Measurements from ENCODE around the gene RPS15.

Gene RPS15

DNA sequence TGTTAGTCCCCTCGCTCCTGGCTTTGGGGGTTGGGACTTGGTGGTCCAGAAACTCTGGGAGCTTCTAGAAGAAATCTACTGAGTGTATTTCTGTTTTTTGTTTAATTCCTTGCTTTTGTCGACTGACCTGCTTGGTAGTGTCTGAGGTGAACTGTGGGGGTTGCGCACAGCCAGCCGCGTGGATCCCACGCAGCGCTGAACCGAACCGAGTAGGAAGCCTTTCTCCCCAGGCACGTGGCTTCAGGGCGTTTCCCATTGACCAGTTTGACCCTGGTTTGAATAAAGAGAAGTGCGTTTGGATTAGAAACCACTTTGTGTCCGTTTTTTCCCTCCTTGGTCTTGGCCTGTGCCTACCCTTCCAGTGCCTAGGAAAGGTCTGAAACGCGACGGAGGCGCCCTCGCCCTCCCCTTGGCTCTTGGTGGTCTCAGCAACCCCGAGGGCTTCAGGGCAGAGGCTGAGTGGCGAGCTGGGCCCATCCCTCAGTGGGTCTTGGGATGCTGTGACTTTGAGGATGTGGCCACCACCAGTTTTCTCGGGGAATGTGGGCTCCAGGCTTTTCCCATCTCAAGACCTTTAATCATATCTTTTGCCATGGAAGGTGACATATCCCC, 2.7 kb upstream of the RPS15 start:
- no peak for DNase-seq (ENCODE audit: low spot score)

DNA sequence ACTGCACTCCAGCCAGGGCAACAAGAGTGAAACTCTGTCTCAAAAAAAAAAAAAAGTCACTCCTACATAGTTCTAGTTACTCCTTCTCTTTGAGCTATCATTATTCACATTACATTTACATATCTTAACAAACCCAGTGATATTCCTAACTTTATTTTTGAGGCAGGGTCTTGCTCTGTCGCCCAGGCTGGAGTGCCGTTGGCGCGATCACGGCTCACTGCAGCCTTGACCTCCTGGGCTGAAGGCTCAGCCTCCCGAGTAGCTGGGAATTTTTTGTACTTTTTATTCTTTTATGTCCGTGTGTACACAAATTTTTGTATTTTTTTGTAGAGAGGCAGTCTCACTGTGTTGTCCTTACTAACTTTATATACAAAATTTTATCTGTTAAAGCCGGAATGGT, 587 bp upstream of the RPS15 start:
- no peak for DNase-seq (ENCODE audit: low spot score)

DNA sequence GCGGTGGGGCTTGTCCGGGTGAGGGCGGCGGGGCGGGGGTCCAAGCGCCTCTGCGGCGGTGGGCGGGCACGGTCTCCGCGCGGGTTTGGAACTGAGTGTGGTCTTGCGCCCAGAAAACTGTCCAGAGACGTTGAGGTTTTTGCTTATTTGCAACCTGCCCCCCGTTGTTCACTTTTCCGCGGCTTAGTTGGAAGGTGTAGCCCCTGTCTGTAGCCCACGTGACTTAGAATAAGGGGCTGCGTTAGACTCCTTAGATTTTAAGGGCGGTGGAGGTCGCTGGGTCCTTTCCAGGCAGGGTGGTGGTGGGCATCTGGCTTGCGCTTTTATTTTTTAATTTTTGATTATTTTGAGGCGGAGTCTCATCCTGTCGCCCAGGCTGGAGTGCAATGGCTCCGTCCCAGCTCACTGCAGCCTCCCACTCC, 748 bp downstream of the RPS15 start:
- no peak for DNase-seq (ENCODE audit: low spot score)

DNA sequence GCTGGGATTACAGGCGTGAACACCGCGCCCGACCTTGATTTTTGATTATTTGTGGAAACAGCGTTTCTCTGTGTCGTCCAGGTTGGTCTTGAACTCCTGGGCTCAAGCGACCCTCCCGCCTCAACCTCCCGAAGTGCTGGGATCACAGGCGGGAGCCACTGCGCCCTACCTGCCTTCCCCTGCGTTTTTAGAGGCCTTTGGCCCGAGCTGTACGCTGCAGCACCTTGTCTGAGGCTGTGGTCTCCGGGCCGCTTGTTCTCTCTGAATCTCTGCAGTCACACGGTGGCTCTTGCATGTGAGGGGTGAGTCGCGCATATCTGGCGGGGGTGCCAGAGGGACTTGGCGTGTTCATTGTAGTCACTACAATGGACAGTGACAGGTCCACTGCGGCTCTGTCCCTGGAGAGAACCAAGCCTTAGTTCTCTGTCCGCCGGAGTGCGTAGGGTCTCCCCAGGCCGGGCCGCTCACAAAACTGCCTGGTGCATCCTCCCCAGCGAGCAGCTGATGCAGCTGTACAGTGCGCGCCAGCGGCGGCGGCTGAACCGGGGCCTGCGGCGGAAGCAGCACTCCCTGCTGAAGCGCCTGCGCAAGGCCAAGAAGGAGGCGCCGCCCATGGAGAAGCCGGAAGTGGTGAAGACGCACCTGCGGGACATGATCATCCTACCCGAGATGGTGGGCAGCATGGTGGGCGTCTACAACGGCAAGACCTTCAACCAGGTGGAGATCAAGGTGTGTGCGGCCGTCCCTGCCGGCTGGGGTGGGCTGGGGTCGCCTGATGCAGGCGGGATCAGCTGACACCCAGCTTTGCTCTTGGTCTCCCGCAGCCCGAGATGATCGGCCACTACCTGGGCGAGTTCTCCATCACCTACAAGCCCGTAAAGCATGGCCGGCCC, 1.6 kb downstream of the RPS15 start:
- DNase-seq (ENCODE audit: low spot score) = peak; percentile 32

DNA sequence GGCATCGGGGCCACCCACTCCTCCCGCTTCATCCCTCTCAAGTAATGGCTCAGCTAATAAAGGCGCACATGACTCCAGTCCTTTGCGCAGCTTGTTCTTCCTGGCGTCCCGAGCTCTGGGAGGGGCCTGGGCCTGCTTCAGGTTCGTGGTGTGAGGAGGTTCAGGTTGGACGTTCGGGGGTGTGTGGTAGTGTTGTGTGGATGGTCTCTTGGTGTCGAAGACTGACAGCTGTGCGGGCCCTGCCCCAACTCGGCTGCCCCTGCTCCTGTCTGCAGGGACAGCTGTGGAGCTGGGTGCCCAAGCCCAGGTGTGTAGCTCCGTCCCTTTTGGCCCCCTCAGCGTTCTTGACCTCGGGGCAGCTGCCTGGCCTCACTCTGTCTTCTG, 2.2 kb downstream of the RPS15 start:
- no peak for DNase-seq (ENCODE audit: low spot score)

DNA sequence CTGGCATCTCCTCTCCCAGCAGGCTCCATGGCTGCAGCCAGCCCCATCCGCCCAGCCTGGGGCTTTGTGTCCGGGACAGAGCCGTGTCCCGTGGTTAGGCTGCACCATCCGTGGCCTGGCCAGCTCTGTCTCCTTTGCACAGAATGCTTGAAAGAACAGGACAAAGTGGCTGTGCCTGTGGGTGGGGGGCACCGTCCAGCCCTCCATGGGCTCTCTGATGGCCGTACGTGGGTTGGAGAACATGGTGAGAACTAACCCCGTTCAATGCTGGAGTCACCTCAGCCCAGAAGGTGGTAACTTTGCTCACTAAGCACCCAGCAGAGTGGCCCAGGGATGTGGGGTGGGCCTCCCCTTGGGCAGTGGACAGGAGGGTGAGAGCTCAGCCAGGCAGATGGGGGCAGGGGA, 2.8 kb downstream of the RPS15 start:
- no peak for DNase-seq (ENCODE audit: low spot score)

DNA sequence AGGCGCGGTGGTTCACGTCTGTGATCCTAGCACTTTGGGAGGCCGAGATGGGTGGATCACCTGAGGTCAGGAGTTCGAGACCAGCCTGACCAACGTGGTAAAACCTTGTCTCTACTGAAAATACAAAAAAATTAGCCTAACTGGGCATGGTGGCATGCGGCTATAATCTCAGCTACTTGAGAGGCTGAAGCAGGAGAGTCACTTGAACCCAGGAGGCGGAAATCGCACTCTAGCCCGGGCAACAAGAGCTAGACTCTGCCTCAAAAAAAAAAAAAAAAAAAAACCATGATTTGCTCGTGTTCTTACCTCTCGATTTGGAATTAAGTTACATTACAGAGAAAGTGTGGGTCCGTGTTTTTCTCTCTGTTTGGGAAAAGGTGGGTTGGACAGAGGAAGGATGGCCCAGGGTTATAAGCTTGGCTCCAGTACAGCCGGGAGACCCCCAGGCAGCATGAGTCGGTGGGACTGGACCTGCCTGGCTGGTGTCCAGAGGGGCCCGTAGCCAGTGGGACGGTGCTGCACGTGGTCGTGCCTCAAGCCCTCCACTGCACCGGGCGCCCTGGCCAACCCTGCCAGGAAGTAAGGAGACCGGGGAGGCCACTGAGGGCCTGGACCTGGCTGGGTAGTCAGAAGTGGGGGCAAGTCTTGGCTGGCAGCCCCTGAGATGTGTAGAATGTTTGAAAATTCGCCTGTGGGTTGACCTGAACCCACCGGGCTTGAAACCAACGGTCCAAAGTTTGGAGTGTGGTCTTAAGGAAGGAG, 3.7 kb downstream of the RPS15 start:
- DNase-seq (ENCODE audit: low spot score) = no peak

DNA sequence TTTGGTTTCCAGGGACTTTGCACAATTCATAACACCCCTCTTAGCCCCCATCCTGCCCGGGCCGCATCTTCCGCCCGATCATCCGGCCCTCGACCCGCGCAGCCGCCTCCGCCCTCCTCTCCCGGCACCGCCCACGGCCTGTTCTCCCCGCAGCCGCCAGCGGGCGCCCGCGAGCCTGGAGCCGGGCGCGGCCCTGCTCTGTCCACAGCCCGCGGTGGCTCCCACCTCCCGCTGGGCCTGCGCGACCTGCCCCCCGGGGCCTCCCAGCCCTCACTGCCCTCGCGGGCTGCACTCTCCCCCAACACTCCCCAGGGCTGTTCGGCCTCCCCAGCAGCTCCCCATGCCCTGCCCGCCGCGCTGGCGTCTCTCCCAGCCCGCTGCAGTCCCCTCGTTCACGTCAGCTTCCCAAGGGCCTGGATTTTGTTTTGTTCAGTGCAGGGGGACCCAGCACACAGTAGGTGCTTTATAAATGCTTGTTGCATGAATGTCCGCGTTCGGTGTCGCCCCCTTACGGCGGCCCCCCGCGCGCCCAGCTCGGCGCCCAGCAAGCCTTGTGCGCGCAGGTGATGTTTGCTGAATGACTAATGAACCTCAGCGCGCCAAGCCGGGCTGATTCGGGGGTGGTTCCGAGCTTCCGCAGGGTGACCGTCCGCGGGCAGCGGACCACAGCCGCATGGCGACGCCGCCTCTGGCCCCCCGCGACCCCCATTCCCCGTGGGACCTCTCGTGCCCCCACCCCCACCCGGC, 7.2 kb downstream of the RPS15 start:
- DNase-seq (ENCODE audit: low spot score) = peak; percentile 57

DNA sequence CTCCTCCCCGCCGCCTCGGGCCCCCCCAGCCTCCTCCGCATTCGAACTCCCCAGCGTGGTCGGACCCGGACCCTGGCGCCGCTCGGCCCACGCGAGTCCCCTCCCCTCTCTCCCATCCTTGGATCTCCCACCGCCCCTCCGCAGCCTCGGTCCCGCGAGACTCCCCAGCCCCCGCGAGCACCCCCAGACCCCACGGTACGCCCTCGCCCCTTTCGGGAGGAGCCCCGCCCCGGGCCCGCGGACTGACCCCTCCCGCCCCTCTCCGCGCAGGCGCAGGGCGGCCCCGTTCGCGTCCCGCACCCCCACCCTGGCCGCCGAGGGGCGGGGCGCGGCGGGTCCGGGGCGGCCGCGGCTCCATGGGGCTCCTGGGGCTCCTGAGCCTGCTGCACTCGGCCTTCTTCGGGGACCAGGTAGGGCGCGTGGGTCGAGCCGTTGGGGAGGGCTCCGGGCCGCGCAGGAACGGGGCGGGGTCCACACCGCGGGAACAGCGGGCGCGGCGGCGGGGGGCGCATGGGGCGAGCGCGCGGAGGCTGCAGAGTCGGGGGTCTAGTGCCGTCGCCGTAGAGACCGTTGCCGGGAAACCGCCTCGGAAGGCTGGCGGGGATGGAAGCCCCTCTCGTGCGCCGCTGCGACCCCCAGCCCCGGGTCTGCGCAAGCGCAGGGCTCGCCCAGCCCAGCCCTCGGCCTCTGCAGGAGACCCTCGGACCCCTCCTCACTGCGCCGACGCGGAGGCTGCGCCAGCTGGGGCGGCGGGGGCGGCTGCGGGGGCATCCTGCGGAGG, 7.9 kb downstream of the RPS15 start:
- DNase-seq (ENCODE audit: low spot score) = no peak

DNA sequence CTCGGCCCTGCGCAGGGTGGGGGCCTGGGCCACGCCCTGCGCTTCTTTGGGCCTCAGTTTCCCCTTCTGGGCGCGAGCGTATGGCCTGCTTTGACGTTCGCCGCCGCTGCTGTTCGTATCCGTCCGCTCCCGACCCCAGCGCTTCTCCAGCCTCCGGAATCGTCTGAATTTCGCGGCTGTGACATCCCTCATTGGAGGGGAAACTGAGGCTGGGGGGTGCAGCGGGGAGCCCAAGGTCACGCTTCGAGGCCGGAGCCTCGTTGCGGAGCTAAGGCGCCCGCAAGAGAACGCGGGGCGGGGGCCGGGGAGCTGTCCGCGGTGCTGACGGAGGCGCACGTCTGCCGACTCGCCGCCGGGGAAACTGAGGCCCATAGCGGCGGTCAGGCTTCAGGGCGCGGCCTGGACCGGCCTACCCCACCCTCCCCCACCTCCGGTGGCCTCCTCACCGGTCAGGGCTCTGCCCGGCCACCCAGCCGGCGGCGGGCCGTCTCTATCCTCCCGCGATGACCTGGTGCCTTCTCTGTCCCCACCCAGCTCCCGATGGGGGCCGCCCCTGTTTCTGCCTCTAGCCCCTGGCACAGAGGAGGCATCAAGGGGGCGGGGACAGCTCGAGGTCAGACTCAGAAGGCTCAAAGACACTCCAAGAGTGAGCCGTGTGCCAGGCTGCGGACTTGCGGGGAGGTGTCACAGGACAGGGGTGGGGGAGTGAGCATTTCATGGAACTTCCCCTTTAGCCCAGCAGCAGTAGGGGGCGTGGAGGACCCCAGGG, 8.7 kb downstream of the RPS15 start:
- DNase-seq (ENCODE audit: low spot score) = no peak

DNA sequence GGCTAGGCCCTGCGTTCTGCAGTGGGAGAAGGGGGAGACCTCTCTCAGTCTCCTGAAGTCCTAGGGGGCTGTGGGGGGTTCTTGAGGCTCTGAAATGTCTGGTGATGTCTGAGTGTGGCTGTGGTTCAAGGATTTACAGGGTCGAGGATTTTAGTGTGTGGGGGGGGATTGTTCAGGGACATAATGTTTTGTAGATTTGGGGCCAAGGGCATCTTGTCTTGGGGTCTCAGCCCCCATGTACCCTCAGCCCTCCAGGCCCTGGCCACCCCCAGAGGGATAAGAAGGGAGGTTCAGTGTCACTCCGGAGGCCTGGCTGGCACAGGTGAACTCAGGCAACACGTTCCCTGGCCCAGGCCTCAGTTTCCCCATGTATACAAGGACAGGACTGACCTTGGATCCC, 9.3 kb downstream of the RPS15 start:
- no peak for DNase-seq (ENCODE audit: low spot score)

DNA sequence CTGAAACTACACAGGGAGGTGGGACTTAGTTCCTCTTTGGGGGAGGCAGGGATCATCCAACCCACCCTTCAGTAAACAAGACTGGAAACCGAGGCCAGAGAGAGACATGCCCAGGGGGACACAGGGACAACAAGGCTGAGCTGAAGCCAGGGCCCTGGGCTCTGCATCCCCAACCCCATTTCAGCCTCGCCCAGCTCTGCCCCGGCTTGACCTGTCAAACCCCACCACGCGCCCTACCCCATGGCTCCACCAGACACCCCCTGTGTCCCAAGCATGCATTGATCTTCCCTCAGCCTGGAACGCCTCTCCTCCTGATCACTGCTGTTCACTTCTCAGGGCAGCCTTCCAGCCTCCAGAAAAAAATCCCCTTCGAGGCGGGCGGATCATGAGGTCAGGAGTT, 9.7 kb downstream of the RPS15 start:
- DNase-seq (ENCODE audit: low spot score) = no peak

DNA sequence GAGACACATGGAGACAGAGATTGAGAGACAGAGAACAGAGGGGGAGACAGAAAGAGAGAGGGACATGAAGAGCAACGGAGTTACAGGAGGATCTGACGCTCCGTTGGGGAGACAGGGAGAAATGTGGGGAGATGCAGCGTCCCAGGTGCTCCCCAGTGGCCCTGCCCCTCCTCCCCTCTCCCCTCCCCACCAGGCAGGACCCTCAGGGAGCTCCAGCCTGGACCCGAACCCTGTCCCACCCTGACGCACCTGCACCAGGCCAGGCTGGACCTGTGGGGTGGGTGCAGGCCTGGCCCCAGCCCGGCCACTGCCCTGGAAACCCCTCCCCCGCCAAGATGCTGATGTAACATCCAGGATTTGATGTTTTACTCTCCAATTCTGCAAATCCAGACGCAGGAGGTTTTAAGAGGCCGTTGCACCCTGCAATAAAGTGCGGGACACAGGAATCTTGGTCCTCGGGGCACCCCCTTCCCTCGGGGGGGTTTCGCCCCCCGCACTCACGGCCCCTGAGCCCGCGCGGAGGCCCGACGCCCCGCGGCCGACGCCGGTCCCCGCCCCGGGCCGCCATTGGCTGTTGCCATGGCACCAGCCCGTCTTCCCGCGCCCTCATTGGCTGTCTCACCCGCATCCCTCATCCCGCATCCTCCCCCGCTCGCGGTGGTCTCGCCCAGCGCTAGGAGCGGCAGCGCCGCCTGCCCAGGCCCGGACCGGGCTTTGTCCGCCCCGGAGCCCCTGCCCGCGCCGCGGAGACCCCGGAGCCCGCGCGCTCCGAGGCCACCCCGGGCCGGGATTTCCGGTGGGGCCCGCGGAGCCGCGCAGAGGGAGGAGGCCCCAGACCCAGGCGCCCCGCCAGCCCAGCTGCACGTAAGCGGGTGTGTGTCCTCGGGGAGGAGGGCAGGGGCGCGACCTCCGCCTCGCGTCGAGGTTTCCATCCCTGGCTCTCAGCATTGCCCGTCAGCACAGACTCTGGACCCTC, 11.6 kb downstream of the RPS15 start, which contains the start of gene APC2:
Gene APC2, plus strand, starts transcription at position 655 of the 976 bp plus-strand sequence. CDS start 2,881 bp downstream, outside the sequence.
- no peak for DNase-seq (ENCODE audit: low spot score)

DNA sequence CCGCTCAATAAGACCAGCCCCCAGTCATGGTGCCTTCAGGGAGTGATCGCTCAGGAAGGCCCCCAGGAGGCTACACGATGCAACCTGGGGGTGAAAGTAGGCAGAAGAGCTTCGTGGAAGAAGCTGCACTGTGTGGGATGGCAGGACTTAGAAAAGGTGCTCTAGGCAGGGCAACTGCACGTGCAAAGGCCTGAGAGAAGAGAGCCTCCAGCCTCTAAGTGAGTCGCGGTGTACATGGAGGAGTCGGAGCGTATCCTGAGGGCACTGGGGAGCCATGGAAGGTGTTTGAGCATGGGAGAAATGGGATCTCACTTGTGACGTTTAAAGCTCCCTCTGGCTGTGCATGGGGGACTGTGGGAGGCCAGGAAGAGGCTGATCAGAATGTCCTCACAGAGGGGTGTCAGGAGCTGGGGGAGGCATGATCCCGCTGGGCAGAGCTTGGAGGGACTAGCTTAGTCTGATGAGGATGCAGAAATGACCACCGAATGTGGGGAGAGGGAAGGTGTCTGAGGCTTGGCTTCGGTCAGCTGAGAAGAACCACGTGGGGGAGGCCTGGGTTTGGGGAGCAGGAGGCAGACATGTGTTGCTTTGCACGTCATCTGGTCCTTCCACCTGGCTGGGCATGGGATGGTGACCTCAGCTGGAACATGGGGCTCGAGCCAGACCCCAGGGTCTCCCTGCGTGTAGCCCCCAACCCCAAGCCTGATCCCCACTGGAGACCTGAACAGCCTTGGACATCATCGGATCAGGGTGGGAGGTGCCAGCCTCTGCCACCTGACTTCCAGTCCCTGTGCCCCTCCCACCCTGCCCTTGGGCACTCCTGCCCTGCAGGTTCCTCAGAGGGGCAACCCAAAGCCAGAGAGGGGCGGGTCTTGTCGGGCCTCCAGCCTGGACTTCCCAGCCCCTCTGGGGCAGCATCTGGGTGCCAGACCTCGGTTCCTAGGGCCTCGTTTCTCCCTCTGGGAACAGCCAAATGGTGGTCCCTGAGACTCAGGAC, 12.8 kb downstream of the RPS15 start:
- no peak for DNase-seq (ENCODE audit: low spot score)

DNA sequence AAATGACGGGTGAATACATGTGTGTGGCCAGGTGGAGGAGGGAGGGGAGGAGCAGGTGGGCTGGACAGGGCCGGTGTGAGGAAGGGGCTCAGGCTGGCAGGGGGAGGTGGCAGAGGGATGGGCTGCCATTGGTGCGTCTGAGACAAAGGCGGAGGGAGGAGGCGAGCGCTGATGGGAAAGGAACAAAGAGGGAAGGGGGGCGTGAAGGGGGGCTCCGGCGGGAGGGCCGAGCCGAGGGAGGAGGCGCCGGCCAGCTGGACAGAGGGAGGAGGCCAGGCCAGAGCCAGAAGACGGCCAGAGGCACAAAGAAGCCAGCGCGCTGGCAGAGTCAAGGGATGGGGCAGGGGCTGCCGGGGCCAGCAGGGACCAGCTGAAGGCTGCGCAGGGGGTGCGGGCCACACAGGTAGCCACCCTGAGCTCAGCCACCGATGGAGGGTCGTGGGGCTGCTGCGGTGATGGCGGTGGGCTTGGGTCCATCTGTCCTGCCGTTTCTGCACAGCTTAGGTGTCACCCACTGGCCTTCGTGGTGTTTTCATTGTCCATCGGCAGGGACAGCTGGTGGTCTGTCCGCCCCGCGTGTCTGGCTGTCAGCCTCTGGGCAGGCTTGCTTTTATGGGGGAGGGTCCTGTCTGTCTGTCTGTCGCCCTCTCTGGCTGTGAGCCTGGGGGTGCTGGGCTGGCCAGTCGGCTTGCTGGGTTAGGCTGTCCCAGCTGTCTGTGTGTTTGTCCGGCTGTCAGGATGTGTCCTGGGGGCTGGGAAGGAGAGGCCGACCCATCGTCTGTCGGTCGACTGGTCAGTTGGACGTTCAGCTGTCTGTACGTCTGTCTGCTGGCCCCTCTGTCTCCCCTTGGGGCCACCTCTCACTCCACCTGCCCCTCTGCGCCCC, 14.0 kb downstream of the RPS15 start:
- no peak for DNase-seq (ENCODE audit: low spot score)

DNA sequence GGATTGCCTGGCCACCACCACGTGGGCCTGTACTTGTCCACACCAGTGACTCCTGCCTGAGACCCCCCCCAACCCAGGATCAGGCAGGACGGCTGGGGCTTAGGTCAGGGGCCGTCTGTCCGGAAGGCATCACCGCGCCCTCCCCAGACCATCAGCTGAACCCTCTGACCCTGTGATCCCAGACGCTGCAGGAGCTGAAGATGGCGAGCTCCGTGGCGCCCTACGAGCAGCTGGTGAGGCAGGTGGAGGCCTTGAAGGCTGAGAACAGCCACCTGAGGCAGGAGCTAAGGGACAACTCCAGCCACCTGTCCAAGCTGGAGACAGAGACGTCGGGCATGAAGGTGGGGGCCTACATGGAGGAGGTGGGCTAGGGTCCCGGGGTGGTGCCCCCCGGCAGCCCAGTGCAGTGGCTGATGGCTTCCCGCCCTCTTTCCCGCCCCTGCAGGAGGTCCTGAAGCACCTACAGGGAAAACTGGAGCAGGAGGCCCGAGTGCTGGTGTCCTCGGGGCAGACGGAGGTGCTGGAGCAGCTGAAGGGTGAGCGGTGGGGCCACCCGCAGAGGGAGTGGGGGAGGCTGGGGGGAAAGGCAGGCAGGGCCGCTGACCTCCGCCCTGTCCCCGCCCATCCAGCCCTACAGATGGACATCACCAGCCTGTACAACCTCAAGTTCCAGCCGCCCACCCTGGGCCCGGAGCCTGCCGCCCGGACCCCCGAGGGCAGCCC, 14.8 kb downstream of the RPS15 start:
- no peak for DNase-seq (ENCODE audit: low spot score)
